Left lung (tissue), 10 donors: ENCODE data around the gene HEXIM2. TPM values are rescaled to one million over a fixed set of nuclear protein-coding genes. Genes with fewer than 3 reads are reported as not detected.
A peak's percentile ranks its signal among the peaks of the same experiment; 100 is the strongest.

ENCODE experiments used
- ATAC-seq: fragments of 200-7000 bp; cut with Tn5 transposase; one replicate; pipeline ENCODE4 v1.9.1; 2020; ENCODE audit warnings: moderate library complexity
- DNase-seq, 4 donors: peaks; one replicate each; pipeline ENCODE4 v3.0.0-alpha.2; 2013 to 2020
- H3K27ac ChIP-seq, 2 donors: fragments of 200-600 bp; sonication (generic) in 1 of 2; one replicate each; pipeline versions ENCODE4 v1.5.0 to v1.8.0; 2020 to 2021
- H3K27me3 ChIP-seq, 2 donors: fragments of 200-600 bp; sonication (generic) in 1 of 2; one replicate each; pipeline versions ENCODE4 v1.5.0 to v1.8.0; 2020 to 2021
- H3K36me3 ChIP-seq, 2 donors: fragments of 200-600 bp; sonication (generic) in 1 of 2; one replicate each; pipeline versions ENCODE4 v1.5.0 to v1.8.0; 2020 to 2021
- H3K4me1 ChIP-seq, 2 donors: fragments of 200-600 bp; one replicate each; pipeline ENCODE4 v1.8.0; 2021
- H3K4me3 ChIP-seq, 2 donors: fragments of 200-600 bp; sonication (generic) in 1 of 2; one replicate each; pipeline versions ENCODE4 v1.5.0 to v1.8.0; 2020 to 2021; ENCODE audit warnings: mild to moderate bottlenecking in 1 of 2
- H3K9me3 ChIP-seq, 2 donors: fragments of 200-600 bp; sonication (generic) in 1 of 2; one replicate each; pipeline versions ENCODE4 v1.5.0 to v1.8.0; 2020 to 2021
- intact Hi-C, 2 donors: fragments of 100-400 bp; cut with DNase I; formaldehyde crosslinking; loops; one replicate each; pipeline versions ENCODE4 v1.11.2 to v1.14.2; 2022
- polyA plus RNA-seq, 6 donors: library from polyadenylated mRNA; unstranded; fragments of 120-200 nt; gene quantifications; one replicate each; pipeline ENCODE4 v1.2.1, GENCODE V29; 2013; ENCODE audit not compliant: insufficient read length in 6 of 6
- total RNA-seq, 2 donors: library from RNA; stranded (reverse); fragmentation: NEBNext Ultra II Directional; extraction: Animal tissue kit (Norgen Biotek cat#: 25700); gene quantifications; one replicate each; pipeline ENCODE4 v1.2.1, GENCODE V29; 2021
- TF ChIP-seq, protein P1 (sequence below), 2 donors: fragments of 200-600 bp; sonication (generic) in 1 of 2; IDR thresholded peaks; one replicate each; pipeline versions ENCODE4 v1.5.0 to v1.8.0; 2021; ENCODE audit warnings: antibody characterized with exemption in 2 of 2
- donor health status: DM: no; HTN: yes; CAD: no.
- donor health status: DM: no; HTN: no; CAD: no.

HEXIM2 gene
- total and polyA plus RNA-seq, 8 donors: 5.4 to 10.9 (median 8.7) TPM

GRCh38 chr17:45150911-45151809 is 10.5 kb upstream of the HEXIM2 start:
- no peaks in the 10 kb centered on the region for H3K27me3 ChIP-seq
- no peaks in the 10 kb centered on the region for H3K9me3 ChIP-seq
- ATAC-seq (no peak), DNase-seq (no peak)
- no peaks in the 10 kb centered on the region for H3K36me3 ChIP-seq
- peak overlapping the region; percentile 34 to 98 for H3K27ac ChIP-seq
- intact Hi-C loops: no loop called here
- peak overlapping the region; percentile 71 to 73 for H3K4me3 ChIP-seq
- H3K4me1 ChIP-seq: peaks cover 13 to 49% of the 10 kb centered on the region in 2 donors
- TF ChIP-seq, protein P1, sequence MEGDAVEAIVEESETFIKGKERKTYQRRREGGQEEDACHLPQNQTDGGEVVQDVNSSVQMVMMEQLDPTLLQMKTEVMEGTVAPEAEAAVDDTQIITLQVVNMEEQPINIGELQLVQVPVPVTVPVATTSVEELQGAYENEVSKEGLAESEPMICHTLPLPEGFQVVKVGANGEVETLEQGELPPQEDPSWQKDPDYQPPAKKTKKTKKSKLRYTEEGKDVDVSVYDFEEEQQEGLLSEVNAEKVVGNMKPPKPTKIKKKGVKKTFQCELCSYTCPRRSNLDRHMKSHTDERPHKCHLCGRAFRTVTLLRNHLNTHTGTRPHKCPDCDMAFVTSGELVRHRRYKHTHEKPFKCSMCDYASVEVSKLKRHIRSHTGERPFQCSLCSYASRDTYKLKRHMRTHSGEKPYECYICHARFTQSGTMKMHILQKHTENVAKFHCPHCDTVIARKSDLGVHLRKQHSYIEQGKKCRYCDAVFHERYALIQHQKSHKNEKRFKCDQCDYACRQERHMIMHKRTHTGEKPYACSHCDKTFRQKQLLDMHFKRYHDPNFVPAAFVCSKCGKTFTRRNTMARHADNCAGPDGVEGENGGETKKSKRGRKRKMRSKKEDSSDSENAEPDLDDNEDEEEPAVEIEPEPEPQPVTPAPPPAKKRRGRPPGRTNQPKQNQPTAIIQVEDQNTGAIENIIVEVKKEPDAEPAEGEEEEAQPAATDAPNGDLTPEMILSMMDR (IDR thresholded peaks at IDR 0.05): no peak

GRCh38 chr17:45155029-45155428 is 6.6 kb upstream of the HEXIM2 start:
- peaks cover 29 to 77% of the 10 kb centered on the region in 2 donors for H3K4me1 ChIP-seq
- no peaks in the 10 kb centered on the region for H3K27me3 ChIP-seq
- H3K27ac ChIP-seq: peak overlapping the region in 1 of 2 donors; percentile 45
- intact Hi-C loops: no loop called here
- ATAC-seq: no peak
- no peaks in the 10 kb centered on the region for H3K36me3 ChIP-seq
- H3K4me3 ChIP-seq: no peak overlapping the region
- DNase-seq: no peak
- TF ChIP-seq, protein P1 (IDR thresholded peaks at IDR 0.05): no peak
- H3K9me3 ChIP-seq: no peaks in the 10 kb centered on the region

DNA sequence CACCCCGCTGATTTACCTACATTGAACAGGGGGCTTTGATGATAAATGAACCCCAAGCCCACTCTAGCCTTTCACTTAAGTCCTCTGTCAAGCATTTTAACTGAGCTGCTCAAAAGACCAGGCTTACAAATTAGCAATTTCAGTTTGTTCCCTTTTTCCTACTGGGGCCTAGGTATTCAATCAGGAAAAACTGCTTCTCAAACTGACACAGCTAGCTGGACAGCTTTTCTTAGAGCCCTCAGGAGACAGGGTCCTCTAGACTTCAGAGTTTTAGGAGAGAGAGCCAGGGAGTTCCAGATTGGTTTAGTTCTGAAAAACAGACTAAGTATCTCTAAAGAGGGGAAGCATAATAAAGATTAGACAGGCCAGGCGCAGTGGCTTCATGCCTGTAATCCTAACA is 6.2 kb upstream of the HEXIM2 start:
- DNase-seq (peak in 1 of 4 donors; percentile 66), ATAC-seq (peak; percentile 19)
- intact Hi-C loops: no loop called here
- H3K36me3 ChIP-seq: no peaks in the 10 kb centered on the region
- TF ChIP-seq, protein P1 (IDR thresholded peaks at IDR 0.05): no peak
- H3K9me3 ChIP-seq: no peaks in the 10 kb centered on the region
- no peak overlapping the region for H3K4me3 ChIP-seq
- peak overlapping the region in 1 of 2 donors; percentile 45 for H3K27ac ChIP-seq
- peaks cover 32 to 77% of the 10 kb centered on the region in 2 donors for H3K4me1 ChIP-seq
- no peaks in the 10 kb centered on the region for H3K27me3 ChIP-seq

DNA sequence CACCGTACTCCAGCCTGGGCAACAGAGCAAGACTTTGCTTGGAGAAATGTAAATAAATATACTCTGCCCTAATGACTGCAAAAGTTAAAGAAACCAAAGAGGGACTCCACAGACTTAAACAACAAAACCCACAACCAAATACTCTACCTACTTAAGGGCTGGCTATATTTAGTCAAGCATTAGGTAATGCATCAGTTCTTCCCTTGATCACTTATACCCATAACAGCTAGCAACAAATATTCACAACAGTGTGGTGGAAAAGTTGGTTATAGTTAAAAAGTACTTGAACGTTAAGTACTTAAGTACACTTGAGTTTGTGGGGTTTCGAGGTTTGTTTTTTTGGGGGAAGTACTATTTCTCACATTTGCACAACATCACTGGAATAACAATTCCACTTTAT is 5.4 kb upstream of the HEXIM2 start:
- no peaks in the 10 kb centered on the region for H3K36me3 ChIP-seq
- no peaks in the 10 kb centered on the region for H3K27me3 ChIP-seq
- no peak overlapping the region for H3K27ac ChIP-seq
- TF ChIP-seq, protein P1 (IDR thresholded peaks at IDR 0.05): no peak
- H3K4me1 ChIP-seq: peaks cover 30 to 69% of the 10 kb centered on the region in 2 donors
- H3K9me3 ChIP-seq: no peaks in the 10 kb centered on the region
- DNase-seq (peak in 1 of 4 donors; percentile 2), ATAC-seq (peak; percentile 53)
- H3K4me3 ChIP-seq: no peak overlapping the region
- intact Hi-C loops: no loop called here
